ENCODE results near the gene DKKL1.
"Not testable (repeated sequence)": the region's sequence is repeated elsewhere in the genome, so short reads cannot be mapped to it uniquely, and the experiment has no call there.

The DKKL1 gene

DNA sequence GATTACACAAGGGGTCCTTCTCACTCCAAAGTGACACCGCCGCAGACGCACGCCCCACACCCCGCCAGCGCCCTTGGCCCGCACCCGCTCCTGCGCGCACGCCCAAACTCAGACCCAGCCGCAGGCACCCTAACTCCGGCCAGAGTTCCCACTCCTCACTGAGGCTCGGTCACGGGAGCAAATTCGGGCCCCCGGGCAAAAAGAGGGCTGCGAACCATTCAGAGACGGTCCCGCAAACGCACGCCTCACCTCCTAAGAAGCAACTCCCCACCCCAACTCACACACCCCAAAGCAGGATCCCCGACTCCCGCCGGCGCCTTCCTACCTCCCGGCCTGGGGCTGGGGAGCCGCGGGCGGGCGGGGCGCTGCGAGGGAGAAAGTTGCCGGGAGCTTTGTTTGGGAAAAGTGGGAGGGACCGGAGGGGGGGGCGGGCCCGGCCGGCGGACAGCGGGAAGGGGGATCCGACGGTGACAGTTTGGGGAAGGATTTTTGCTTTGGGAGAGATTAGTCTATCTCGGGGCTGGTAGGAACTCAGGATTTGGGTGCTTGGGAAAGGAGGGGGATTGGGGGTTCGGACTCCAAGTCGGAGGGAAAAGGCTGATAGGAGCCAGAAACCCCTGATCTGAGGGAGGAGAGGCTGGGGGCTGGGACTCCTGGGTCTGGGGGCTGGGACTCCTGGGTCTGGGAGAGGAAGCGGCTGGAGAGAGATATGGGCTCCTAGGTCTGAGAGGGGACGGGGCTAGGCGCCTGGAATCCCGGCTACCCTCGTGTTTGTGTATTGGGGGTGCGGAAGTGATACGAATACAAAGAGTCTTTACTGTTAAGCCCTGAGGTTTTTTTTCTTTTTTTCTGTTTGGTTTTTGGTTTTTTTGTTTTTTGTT is 1.4 kb upstream of the DKKL1 start, which contains the start of gene TEAD2:
Gene TEAD2 (minus strand): TSS at position 369 of the 881 bp plus-strand sequence. CDS start 2,341 bp downstream, outside the sequence.
- peak; percentile 42 for DNase-seq (ENCODE audit: low read depth)

DNA sequence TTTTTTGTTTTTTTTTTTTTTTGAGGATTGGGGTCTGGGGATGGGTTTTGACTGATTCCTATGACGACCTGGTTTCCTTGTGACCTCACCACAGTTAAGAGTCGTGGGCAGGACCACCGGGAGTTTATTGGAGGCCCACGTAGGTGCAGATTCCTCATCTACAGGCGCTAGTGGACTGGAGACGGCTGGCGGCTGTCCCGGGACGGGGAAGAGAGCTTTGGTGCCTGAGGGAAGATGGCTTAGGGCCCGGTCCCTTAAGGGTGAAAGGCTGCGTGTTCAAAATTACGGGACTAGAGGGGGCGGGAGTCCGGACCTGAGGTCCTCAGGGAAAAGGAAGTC is 779 bp upstream of the DKKL1 start:
- DNase-seq (ENCODE audit: low read depth), result peak; percentile 46

DNA sequence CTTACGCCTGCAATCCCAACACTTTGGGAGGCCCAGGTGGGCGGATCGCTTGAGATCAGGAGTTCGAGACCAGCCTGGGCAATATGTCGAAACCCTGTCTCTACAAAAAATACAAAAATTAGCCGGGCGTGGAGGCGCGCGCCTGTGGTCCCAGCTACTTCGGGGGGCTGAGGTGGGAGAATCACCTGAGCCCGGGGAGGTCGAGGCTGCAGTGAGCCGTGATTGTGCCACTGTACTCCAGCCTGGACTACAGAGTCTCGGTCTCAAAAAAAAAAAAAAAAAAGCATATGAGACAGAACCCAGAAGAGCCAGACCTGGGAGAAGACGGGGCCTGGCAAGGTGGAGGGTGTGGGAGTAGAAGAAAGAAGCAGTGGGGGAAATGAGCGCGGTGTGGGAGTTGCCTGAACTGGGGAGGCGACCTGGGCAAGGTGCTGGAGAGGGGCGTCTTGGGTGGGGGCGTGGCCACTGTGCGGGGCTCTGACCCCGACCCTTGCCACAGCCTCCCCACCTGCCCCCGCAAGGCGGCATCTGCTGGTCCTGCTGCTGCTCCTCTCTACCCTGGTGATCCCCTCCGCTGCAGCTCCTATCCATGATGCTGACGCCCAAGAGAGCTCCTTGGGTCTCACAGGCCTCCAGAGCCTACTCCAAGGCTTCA is 533 bp downstream of the DKKL1 start:
- DNase-seq (ENCODE audit: low read depth), result no peak

DNA sequence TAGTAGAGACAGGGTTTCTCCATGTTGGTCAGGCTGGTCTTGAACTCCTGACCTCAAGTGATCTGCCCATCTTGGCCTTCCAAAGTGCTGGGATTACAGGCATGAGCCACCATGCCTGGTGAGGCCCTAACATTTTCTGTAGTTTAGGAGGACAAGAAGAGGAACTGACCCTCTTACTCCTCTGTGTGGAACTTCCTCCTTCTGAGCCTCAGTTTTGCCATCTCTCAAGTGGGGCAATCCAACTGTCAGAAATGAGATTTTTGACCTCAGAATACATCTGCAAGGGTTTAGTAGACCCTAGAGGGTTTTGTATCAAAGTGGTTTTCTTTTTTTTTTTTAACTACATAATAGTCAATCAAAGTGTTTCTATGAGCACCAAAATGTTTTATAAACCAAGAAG is 2.4 kb downstream of the DKKL1 start:
- no peak for DNase-seq (ENCODE audit: low read depth)

DNA sequence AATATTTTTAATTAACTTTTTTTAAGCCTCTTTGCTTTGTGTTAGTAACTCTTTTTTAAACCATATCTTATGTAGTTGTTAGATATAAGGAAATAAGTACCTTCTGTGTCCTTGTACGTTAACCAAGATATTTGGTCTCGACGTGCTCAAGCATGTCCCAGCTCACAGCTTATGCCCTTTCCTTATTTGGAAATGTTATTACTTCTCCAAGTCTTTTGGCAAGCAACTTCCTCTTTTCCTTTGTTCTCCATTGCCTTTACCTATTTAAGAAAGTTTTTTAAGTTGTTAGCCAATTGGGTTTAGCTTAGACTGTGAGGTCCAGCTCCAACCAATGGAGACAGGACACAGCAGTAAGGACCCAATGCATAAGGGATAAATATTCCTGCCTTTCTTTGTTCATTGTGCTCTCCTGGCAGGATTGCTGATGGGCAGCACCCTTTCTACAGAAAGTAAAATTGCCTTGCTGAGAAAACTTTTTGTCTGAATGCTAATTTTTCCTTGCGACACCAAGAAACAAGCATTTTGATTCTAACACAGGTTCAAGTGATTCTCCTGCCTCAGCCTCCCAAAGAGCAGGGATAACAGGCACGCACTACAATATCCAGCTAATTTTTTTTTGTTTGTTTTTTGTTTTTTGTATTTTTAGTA is 5.2 kb downstream of the DKKL1 start:
- no peak for DNase-seq (ENCODE audit: low read depth)

DNA sequence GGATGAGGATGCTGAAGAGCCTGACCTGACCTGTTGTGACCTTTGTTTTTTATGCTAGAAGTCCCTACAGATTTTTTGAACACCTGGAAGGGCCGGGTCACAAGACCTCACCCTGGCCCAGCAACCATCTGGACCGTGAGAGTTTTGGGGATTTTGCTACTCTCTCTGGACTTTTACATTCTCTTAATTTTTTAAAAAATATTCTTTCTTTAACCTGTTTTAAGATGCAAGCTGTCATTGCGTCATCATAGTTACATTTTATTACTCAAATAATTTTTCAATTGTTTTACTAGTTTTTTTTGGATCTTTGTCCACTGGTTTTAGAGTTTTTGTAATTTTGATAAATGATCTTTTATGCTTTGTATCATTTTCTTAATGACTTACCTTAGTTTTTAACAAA is 7.5 kb downstream of the DKKL1 start:
- DNase-seq (ENCODE audit: low read depth), result no peak

DNA sequence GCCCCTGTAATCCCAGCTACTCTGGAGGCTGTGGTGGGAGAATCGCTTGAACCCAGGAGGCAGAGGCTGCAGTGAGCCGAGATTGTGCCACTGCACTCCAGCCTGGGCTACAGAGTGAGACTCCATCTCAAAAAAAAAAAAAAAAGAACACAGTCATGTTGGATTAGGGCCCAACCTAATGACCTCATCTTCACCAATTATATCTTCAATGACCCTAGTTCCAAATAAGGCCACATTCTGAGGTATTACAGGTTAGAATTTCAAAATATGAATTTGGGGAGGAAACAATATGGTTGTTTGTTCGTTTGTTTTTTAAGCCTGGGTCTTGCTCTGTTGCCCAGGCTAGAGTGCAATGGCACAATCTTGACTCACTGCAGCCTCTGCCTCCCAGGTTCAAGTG is 9.5 kb downstream of the DKKL1 start:
- DNase-seq (ENCODE audit: low read depth), result not testable (repeated sequence)

DNA sequence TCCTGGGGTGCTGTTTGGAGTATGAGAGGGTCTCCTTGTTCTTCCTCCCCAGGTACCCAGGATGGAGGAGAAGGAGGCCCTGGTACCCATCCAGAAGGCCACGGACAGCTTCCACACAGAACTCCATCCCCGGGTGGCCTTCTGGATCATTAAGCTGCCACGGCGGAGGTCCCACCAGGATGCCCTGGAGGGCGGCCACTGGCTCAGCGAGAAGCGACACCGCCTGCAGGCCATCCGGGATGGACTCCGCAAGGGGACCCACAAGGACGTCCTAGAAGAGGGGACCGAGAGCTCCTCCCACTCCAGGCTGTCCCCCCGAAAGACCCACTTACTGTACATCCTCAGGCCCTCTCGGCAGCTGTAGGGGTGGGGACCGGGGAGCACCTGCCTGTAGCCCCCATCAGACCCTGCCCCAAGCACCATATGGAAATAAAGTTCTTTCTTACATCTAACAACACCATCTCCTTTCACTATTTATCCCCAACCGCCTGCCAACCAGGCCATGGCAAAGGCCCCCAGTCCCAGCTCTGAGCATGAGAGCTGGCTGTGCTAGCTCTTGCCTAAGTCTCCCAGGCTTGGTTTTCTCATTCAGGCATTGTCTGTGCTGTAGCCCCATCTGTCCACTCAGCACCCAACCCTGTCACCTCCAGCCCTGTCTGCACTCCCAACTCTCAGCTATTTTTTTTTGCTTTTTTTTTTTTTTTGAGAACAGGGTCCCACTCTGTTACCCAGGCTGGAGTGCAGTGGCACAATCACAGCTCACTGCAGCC is 11.2 kb downstream of the DKKL1 start:
- DNase-seq (ENCODE audit: low read depth), result no peak

DNA sequence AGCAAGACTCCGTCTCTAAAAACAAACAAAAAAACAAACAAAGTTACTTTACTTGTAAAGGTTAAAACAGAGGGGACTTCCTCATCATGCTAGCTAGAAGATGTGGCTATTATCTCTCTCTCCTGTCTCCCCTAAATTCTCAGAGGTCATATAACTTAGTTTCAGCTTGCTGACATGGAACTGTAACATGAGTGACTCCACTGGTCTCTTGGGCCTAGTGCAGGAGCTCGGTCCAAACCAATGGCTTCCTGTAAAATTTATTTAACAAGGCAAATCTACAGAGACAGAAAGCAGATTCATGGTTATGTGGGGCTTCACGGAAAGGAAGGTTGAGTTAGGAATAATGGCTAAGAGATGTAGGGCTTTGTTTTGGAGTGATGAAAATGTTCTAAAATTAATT is 14.8 kb downstream of the DKKL1 start:
- DNase-seq (ENCODE audit: low read depth), result no peak

DNA sequence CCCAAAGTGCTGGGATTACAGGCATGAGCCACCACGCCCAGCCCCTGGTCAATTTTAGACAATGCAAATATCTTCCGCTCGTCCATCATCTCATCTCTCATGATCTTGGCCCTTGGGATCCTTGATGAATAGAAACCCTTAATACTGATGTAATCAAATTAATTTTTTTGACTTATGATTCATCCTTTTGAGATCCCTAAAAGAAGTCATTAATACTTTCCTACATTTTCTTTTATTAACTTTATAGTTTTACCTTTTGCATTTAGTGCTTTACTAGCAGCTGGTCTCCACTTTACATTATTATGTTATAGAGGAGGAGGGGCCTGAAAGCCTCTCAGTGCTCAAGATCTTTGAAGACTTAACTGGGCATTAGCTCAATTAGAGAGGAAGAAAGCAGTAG is 16.7 kb downstream of the DKKL1 start:
- DNase-seq (ENCODE audit: low read depth), result no peak

DNA sequence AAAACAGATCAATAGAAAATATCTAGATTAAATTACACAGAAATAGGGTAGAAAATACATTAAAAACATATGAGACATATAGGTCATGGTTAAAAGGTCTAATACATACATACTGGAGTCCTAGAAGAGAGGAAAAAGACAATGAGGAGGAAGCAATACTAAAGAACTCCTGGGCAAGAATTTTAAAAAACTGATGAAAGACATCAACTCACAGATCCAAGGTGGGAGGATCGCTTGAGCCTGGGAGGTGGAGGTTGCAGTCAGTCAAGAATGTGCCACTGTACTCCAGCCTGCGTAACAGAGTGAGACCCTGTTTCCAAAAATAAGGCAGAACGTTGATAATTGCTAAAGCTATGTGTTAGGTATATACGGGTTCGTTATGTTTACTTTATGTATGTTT is 19.0 kb downstream of the DKKL1 start:
- no peak for DNase-seq (ENCODE audit: low read depth)

DNA sequence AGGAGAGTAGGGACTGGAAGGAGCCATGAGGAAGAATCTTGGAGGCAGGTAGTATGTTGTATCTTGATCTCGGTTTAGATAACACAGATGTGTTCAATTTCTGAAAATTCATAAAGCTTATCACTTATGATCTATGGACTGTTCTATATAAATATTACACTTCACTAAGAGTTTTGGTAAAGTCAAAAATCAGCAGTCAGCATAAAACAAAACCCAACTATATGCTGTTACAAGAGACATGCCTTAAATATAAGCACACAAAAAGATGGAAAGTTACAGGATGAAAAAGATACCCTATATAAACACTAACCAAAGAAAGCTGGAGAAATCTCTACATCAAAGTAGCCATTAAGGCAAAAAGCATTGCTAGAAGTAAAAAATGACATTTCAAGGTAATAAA is 19.9 kb downstream of the DKKL1 start:
- DNase-seq (ENCODE audit: low read depth), result no peak

DNA sequence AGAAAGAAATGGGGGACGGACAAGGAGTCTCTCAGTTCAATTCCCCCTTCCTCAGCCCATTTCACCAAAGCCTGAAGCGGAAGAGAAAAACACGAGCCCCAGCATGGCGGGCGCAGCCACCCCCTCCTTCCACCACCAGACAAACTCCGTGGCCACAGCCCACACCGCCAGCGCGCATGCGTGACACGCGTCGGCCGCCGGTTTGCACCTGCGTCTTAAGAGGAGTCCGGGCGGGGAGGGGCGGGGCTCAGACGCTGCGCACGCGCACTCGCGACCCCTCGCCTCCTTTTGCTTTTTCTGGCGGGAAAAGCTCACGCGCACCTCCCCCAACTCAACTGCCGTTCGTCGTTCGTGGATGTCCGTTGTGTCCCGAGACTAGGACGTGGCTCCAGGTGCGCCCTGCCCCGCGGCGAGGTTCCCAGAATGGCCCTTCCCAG is 24.3 kb downstream of the DKKL1 start, which contains the start of gene KASH5:
Gene KASH5 (plus strand): TSS at position 314 of the 437 bp plus-strand sequence. CDS start 2,635 bp downstream, outside the sequence.
- DNase-seq (ENCODE audit: low read depth), result peak; percentile 50

DNA sequence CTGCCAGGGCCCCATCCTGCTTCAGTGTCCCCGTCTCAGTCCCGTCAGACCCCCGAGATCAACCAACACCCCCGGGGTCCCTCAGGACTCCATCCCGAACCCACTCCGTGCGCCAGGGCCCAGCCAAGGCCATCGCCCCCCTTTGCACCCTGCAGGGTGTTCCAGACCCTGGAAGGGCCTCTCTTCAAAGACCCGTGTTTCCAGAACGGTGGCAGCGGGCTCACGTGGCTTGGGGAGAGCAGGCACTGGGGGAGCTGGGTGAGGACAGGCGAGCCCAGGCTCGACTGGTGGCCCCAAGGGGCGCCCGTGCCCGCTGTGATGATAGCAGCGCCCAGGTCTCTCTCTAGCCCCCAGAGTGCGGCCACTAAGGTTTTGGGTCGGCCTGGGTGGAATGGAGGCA is 25.7 kb downstream of the DKKL1 start:
- DNase-seq (ENCODE audit: low read depth), result no peak

DNA sequence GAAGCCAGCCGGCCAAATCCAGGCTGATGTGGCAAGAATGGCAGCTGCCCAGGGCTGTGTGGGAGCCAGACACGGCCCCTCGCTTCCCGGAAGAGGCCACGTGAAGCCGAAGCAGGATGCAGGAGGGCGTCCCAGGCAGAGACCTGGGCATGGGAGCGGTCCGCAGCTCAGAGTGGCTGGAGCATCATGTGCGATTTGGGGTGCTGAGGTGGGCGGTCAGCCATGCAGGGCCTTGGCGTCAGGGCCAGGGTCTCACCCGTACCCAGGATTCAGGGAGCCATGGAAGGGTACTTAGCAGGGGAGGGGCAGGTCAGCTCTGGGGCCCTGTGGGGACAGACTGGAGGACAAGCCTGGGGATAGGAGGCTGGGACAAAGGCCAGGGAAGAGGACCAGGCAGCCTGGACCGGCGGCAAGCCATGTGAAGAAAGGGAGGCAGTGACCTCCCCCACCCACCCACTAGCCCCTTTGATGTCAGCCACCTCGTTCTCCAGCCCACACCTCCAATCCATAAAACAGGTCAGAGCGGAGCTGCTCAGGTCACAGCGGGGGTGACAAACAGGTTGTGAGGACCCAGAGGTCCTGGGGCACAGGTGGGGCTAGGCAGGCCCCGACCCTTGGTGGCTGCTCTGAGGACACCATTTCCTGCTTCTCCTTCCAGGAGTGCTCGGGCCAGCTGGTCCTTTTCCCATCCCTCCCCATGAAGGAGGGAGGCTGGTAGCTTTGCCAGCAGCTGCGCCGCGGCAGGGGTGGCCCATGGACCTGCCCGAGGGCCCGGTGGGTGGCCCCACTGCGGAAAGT is 26.7 kb downstream of the DKKL1 start:
- DNase-seq (ENCODE audit: low read depth), result no peak

DNA sequence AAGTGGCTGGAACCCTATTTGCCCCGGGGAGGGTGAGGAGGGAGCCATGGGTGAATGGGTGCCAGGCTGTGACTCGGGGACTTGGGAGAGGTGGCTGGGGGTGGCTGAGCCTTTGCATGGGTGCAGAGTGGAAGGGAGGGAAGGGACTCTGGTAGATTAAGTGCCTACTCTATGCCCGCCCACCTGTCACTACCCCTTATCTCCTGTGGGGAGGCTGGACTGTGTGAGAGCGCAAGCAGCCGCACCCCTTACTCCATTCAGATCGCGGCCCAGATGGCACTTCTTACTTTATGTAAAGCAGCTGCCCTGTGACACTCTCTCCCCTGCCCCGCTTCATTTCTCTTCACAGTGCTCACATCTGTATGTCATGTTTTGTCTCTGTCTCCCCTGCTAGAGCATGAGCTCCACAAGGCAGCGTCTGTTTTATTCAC is 27.3 kb downstream of the DKKL1 start:
- no peak for DNase-seq (ENCODE audit: low read depth)

DNA sequence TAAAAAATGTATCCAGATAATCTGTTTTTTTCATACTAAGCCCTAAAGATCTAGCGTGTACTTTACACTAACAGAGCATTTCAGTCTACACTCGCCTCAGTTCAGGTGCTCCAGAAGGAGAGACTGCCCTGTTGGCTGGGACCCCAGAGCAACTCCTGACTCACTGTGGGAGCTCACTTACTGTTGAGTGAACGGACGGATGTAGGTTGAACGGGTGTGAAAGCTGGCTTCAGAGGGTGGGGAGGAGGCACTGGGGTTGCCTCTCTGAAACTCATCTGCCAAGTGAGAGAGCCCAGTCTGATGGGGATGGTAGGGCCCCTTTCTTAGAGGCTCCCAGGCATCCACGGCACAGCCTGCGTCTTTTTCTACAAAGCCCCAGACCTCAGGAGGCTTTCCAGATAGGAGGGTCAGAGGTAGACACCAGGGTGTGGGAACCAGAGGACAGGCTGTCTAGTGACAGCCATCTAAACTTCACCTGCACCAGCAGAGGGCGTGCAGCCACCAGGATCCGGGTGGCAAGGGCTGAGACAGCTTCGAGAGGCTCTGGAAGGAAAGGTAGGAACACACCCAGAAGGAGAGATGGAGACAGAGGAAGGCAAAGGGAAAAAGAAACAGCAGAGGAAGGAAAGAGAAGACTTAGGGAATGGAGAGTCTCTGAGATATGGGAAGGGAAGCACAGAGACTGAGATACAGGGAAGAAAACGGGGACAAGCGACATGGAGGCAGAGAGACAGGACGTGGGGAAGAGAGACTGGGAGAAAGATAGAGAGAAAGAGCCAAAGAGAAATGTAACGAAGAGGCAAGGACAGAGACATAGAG is 28.1 kb downstream of the DKKL1 start:
- peak; percentile 52 for DNase-seq (ENCODE audit: low read depth)

DNA sequence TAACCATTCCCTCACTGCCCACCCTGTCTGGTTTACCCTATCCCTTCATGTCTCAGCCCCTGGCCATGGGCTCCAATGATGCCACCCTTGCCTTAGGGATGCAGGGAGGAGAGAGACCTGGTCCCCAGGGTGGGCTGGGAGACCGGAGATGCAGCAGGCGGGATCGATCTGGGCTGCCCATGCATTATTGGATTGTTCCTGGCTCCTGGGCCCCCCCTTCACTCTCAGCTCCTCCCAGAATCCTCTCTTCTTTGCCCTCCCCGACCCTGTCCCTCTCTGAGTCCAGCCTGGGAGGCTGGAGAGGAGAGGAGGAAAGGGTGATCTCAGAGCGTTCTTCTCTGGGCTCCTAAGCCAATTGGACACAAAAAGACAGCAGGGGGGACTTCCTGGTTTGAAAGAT is 30.2 kb downstream of the DKKL1 start:
- no peak for DNase-seq (ENCODE audit: low read depth)

DNA sequence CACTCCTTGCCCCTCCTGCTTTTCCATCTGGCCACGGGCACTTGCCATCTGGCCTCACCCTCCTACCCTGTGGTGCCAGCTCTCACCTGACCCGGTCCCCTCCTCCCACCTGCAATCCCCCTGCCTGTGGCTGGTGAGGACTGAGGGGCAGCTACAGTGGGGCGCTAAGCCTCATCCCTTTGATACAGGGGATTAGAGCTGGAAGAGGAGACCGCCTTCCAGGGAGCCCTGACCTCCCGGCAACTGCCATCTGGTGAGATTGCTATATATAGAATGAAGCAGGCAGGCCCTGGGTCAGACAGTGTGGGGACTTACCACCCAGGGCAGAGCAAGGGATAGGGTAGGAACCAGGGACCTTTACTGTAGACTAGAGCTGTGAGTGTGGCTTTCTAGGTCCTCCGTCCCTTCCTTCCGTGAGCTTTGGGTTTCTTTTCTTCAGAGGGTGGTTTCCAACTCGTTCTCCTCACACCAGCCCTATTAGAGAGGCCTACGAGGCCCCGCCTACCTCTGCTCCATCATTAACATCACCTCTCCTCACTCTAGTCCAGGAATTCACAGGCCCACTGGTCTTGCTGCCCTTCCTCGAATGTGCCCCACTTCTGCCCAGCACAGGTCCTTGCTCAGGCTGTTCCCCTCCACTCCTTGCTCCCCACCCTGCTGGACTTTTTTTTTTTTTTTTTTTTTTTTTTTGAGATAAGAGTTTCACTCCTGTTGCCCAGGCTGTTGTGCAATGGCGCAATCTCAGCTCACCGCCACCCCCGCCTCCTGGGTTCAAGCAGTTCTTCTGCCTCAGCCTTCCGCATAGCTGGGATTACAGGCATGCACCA is 32.1 kb downstream of the DKKL1 start:
- DNase-seq (ENCODE audit: low read depth), result no peak
